D721Med (cell line): ENCODE measurements around the gene GFRA1.

Source experiments
- DNase-seq: peaks from one replicate; pipeline ENCODE4 v3.0.0; 2011; ENCODE audit warnings: low spot score; ENCODE audit not compliant: insufficient read length
- FAIRE-seq: peaks from 2 replicates; lab custom pipeline; 2011; peaks lifted over from hg19 to GRCh38; lab: Jason Lieb, UNC
- TF ChIP-seq, protein P1 (sequence below): IDR thresholded peaks from 2 replicates; pipeline ENCODE4 v1.5.1; 2012; ENCODE audit warnings: mild to moderate bottlenecking, control low read depth; ENCODE audit not compliant: insufficient read depth; ENCODE audit errors: missing control alignments

The GFRA1 gene

DNA sequence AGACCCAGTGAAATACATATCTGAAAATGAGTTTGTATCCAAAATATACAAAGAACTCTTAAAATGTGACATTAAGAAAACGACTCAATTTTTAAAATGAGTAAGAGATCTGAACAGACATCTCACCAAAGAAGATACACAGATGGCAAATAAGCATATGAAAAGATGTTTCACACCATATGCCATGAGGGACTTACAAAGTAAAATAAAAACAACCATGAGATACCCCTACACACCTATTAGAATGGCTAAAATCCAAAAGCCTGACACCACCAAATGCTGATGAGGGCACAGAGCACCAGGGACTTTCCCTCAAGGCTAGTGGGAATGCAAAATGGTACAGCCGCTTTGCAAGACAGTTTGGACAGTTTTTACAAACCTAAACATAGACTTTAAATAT is 27.9 kb downstream of the GFRA1 start:
- FAIRE-seq (no peak), DNase-seq (no peak)
- TF ChIP-seq, protein P1, sequence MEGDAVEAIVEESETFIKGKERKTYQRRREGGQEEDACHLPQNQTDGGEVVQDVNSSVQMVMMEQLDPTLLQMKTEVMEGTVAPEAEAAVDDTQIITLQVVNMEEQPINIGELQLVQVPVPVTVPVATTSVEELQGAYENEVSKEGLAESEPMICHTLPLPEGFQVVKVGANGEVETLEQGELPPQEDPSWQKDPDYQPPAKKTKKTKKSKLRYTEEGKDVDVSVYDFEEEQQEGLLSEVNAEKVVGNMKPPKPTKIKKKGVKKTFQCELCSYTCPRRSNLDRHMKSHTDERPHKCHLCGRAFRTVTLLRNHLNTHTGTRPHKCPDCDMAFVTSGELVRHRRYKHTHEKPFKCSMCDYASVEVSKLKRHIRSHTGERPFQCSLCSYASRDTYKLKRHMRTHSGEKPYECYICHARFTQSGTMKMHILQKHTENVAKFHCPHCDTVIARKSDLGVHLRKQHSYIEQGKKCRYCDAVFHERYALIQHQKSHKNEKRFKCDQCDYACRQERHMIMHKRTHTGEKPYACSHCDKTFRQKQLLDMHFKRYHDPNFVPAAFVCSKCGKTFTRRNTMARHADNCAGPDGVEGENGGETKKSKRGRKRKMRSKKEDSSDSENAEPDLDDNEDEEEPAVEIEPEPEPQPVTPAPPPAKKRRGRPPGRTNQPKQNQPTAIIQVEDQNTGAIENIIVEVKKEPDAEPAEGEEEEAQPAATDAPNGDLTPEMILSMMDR: no peak

- DNase-seq (no peak), FAIRE-seq (no peak)
- TF ChIP-seq, protein P1: no peak
Measured at GRCh38 chr10:116241642-116242410, 31.2 kb downstream of the GFRA1 start.

GRCh38 chr10:116241085-116241484 is 31.9 kb downstream of the GFRA1 start:
- no peak for FAIRE-seq
- TF ChIP-seq, protein P1: no peak

GRCh38 chr10:116240157-116240950 is 32.7 kb downstream of the GFRA1 start:
- FAIRE-seq (no peak), DNase-seq (no peak)
- TF ChIP-seq, protein P1: no peak

More at GRCh38 chr10:116241085-116241484, 31.9 kb downstream of the GFRA1 start:
- no peak for DNase-seq

DNA sequence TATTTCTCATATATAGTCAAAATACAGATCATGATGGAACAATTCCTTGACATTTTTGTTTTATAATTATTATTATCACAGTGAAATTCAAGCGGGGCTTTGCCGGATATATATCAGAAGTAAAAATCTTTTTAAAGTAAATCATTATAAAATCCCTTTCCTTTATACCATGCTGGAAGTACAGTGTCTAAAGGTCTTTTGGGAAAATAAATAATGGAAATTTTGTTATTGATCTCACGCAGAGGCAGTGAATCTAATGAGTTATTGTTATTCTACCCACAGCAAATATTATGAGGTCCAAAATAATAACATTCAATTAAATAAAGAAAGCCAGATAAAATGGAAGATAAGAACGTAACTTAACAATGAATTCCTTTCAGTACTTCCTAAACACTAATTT is 33.8 kb downstream of the GFRA1 start:
- TF ChIP-seq, protein P1: no peak
- no peak for DNase-seq
- FAIRE-seq: no peak

GRCh38 chr10:116237970-116238369 is 35.0 kb downstream of the GFRA1 start:
- DNase-seq: no peak
- no peak for FAIRE-seq

More at GRCh38 chr10:116237970-116238369, 35.0 kb downstream of the GFRA1 start:
- TF ChIP-seq, protein P1: no peak
